Activated CD8-positive, alpha-beta memory T cell treated with anti-CD3 and anti-CD28 coated beads, Interleukin-2, amount 50 U/mL, for 1 hour (primary cell): ENCODE results near the gene CHD2.
"Not testable (repeated sequence)": the region's sequence is repeated elsewhere in the genome, so short reads cannot be mapped to it uniquely, and the experiment has no call there.

ENCODE experiments used
- DNase-seq: peaks from one replicate; pipeline ENCODE4 v3.0.0-alpha.2; 2020; ENCODE audit errors: extremely low read depth

CHD2 gene

GRCh38 chr15:92899948-92900730 lies at the start of gene CHD2:
Gene CHD2 (plus strand): TSS chr15:92900324. CDS start chr15:92901238, 914 bp downstream.
- DNase-seq = no peak

GRCh38 chr15:92853222-92853621 lies 46.9 kb upstream of the CHD2 start:
- DNase-seq = no peak

- no peak for DNase-seq
Measured at GRCh38 chr15:92861742-92862141, 38.4 kb upstream of the CHD2 start.

DNA sequence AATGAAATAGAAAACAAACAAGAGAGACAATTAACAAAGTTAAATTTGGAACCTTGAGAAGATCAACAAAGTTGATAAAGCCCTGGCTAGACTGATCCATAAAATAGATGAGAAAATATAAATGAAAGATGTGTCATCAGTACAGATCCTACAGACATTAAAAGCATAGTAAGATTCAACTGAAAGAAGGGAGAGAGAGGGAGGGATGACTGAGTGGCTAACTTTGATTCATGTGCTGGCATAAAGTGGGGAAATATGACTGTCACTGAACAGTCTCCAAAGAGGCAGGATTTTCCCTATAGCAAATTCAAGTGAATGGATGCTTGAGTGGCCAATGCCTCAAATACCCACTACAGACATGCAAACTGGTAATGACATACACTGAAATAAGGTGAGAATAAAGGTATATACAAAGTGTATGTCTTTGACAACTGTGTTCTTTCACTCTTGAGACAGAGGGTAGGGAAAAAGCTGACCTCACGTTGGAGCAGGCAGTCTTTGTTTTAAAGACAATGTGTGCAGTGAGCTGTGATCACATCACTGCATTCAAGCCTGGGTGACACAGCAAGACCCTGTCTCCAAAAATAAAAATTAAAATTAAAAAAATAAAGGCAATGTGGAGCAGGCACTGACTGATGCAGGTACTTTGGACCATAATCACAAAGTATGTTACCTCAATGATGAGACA lies 35.9 kb upstream of the CHD2 start:
- no peak for DNase-seq

- DNase-seq = no peak
Measured at GRCh38 chr15:92869263-92869940, 30.7 kb upstream of the CHD2 start.

GRCh38 chr15:92870010-92870591 lies 30.0 kb upstream of the CHD2 start:
- DNase-seq = no peak

DNA sequence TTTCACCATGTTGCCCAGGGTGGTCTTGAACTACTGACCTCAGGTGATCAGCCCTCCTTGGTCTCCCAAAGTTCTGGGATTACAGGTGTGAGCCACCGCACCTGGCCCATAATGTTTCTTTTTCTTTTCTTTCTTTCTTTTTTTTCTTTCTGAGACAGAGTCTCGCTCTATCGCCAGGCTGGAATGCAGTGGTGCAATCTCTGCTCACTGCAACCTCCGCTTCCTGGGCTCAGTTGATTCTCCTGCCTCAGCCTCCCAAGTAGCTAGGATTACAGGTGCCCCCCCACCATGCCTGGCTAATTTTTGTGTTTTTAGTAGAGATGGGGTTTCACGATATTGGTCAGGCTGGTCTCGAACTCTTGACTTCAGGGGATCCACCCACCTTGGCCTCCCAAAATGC lies 27.2 kb upstream of the CHD2 start:
- not testable (repeated sequence) for DNase-seq

DNA sequence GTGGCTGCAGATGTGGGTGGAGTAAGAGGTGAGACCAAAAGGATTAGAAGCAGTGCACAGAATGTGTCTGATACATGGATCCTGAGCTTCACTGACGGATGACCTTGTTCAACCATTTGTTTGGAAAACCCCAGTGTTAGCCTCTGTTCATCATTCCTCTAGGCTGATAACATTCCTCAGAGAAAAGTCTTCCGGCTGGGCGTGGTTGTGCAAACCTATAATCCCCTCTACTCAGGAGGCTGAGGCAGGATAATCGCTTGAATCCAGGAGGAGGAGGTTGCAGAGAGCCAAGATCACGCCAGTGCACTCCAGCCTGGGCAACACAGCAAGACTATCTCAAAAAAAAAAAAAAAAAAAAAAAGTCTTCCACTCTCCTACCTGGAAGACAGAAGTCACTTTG lies 23.1 kb upstream of the CHD2 start:
- no peak for DNase-seq

- DNase-seq = no peak
Measured at GRCh38 chr15:92877416-92877815, 22.7 kb upstream of the CHD2 start.

GRCh38 chr15:92878593-92879053 lies 21.5 kb upstream of the CHD2 start:
- DNase-seq = no peak

GRCh38 chr15:92879949-92880725 lies 20.0 kb upstream of the CHD2 start:
- no peak for DNase-seq

GRCh38 chr15:92880796-92881195 lies 19.3 kb upstream of the CHD2 start:
- no peak for DNase-seq

DNA sequence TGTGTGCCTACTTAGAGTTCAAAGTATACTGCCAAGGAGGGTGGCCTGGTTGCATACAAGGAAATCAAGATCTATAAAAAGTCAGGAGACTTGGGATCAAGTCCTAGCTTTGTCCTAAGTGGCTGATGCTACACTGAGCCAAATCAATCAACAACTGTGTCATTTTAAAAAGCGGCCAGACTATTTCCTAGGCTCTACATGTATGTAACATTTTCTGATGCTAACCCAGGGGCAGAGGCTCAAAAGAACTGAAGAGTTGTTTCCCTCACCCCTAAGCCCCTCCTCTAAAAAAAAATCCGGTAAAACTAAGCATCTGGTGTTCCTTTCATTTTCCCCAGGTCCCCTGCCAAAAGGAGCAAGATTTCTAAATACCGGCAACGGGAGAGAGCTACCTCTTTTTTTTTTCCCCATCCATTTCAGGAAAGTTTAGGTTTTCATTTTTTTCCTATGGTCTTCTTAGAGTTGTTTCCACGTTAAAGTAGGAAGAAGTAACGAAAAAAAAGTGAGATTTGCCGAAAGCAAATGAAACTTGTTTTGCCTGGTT lies 18.8 kb upstream of the CHD2 start:
- DNase-seq = no peak

DNA sequence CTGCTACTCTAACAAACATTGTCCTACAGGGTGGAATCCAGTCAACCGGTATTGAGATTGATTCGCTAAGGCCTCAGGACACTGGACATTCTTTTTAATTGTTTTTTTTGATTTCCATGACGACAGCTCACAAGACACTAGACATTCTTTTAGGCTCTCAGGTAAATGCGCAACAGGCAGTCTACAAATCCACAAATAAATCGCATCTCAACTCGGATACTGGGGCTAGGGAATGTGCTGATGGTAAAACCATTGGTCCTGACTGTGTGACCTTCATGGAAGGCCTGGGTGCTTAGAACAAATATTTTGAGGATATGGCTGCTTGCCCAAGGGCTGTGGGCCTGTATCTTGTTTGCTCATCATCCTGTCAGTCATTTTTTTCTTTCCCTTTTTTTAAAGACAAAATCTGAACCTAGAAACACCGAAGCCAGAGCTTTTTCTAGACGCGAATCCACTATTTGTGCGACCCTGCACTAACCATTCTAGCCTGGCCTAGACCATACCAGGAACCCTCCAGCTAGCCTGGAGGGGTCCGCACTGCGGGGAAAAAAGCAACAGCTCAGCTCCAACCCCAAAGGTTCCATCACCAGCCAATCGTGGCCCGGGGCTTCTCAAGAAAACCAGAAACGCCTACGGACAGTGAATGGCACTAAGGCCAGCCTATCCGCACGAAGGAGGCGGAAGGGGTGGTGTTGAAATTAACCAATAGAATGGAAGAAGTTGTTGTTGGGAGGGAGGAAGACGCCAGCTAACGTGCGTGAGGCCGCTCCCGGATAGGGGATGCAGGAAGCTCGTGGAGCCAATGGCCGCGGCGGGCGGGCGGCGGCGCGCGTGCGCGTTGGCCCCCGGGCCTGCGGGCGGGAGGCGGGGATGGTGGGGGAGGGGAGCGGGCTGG lies 18.1 kb upstream of the CHD2 start:
- DNase-seq = peak; percentile 97

- DNase-seq = no peak
Measured at GRCh38 chr15:92882697-92883162, 17.4 kb upstream of the CHD2 start.

- no peak for DNase-seq
Measured at GRCh38 chr15:92883163-92883875, 16.8 kb upstream of the CHD2 start.

GRCh38 chr15:92883876-92884435 lies 16.2 kb upstream of the CHD2 start:
- DNase-seq = no peak

DNA sequence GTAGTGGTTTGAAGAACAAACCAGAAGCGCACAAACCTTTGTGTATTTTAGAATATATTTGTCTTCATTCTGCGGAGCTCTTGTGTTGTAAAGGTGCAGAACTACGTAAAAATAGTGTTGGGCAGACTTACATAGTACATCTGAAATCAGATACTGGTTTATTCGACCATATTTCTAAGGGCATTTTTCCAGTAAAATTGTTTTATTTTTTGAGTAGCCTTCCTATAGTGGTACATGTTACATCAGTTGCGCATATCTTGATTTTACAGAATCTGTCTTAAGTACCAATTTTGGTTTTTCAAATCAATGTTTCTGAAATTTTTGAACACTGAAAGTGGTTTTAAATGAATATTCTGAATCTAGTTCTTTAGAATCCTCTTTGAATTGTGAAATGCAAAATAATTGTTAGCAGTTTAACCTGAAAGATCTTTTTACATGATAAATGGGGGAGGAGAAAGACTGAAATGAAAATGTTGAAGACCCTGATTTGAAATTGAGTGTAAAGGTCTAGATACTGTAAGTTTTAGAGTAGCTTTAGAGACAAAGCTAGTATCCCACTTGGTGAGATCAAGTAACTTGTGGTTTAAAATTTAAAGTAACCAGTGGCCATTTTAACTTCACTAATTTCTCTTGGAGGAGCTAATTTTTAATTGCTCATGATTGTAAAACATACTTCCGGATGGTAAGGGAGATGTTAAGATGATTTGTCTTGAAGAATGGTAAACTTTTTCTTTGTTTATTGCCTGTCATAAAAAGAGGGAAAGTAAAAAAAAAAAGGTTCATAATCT lies 15.5 kb upstream of the CHD2 start:
- DNase-seq = no peak
